D721Med (cell line): Measurements from ENCODE around the gene MVB12B.

Experiments used
- DNase-seq: peaks from one replicate; pipeline ENCODE4 v3.0.0; 2011; ENCODE audit warnings: low spot score; ENCODE audit not compliant: insufficient read length
- FAIRE-seq: peaks from 2 replicates; lab custom pipeline; 2011; peaks lifted over from hg19 to GRCh38; lab: Jason Lieb, UNC
- TF ChIP-seq, protein P1 (sequence below): IDR thresholded peaks from 2 replicates; pipeline ENCODE4 v1.5.1; 2012; ENCODE audit warnings: mild to moderate bottlenecking, control low read depth; ENCODE audit not compliant: insufficient read depth; ENCODE audit errors: missing control alignments

Gene MVB12B

GRCh38 chr9:126494746-126495145 lies 168.1 kb downstream of the MVB12B start:
- TF ChIP-seq, protein P1, sequence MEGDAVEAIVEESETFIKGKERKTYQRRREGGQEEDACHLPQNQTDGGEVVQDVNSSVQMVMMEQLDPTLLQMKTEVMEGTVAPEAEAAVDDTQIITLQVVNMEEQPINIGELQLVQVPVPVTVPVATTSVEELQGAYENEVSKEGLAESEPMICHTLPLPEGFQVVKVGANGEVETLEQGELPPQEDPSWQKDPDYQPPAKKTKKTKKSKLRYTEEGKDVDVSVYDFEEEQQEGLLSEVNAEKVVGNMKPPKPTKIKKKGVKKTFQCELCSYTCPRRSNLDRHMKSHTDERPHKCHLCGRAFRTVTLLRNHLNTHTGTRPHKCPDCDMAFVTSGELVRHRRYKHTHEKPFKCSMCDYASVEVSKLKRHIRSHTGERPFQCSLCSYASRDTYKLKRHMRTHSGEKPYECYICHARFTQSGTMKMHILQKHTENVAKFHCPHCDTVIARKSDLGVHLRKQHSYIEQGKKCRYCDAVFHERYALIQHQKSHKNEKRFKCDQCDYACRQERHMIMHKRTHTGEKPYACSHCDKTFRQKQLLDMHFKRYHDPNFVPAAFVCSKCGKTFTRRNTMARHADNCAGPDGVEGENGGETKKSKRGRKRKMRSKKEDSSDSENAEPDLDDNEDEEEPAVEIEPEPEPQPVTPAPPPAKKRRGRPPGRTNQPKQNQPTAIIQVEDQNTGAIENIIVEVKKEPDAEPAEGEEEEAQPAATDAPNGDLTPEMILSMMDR, result no peak
- FAIRE-seq (no peak), DNase-seq (no peak)

DNA sequence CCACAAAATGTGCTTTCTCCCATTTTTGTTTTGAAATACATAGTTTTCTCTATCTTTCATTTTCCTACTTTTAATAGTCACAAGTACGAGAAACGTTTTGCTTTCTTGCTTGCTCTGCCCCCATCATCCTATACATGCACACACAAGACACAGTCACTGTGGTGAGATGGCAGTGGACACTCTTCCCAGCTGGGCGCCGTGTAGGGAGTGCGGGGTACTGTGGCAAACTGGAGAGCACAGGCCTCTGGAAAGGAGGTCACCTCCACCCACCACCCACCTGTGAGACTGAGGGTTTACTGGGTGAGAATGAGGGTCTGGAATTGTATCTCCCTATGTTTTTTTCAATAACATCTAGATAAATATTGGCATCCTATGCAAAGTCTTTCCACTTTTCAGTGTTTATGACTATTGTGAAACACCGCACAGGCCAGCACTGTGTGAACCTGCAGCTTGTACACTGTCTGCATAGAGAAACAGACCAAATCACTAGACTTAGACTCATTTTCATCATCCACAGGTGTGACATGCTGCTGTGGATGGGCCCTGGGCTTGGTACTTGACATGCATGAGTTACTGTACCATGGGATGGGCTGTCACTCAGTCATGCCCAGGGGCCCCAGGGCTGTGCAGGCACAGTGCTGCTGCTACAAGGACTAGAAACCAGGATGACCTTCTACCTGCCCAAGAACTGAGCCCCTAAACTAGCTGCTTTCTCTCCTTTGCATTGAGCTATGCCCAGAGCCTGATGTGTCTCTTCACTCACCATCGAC lies 169.0 kb downstream of the MVB12B start:
- FAIRE-seq (no peak), DNase-seq (no peak)
- TF ChIP-seq, protein P1, result no peak

DNA sequence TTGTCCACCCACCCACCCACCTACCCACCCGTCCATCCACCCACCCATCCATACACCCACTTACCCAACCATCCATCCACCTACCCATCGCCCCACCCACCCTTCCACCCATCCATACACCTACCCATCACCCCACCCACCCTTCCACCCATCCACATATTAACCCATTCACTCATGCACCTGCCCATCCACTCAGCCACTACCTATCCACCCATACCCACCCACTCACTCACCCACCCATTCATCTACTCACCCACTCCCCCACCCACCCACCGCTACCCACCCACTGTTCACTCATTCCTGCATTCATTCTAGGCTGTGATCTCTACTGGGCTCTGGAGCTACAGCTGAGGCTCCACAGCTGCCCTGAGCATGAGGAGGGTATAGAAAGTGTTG lies 169.6 kb downstream of the MVB12B start:
- no peak for DNase-seq
- FAIRE-seq, result no peak
- TF ChIP-seq, protein P1, result no peak

GRCh38 chr9:126496781-126497659 lies 170.4 kb downstream of the MVB12B start:
- TF ChIP-seq, protein P1, result no peak
- no peak for FAIRE-seq
- DNase-seq, result no peak

DNA sequence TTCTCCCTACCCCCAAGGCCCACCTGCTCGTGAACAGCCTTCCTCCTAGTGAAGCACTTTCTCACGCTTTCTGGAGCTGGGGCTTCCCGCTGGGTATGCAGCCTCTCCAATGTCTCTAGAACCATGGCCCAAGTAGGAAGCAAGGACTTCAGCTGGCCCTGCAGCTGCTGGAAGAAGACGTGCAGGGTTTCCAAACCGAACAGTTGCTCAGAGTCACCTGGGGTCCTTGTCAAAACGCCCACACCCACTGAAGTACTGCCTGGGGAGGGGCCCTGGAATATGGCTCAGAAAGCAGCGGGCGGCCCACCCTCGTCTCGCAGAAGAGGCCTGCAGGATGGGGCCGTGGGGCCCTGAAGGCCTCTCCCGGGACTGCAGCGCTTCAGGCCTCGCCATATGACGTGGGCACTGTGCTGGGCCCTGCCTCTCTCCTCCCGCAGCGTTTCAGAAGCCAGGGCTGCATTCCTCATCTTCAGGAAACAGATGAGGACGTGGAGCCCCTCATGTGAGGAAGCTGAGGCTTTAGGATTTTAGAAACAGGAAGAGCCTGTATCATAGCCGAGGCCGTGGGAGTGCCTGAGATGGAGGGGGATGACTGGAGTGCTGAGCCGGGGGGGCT lies 171.1 kb downstream of the MVB12B start:
- TF ChIP-seq, protein P1, result no peak
- DNase-seq (no peak), FAIRE-seq (no peak)

DNA sequence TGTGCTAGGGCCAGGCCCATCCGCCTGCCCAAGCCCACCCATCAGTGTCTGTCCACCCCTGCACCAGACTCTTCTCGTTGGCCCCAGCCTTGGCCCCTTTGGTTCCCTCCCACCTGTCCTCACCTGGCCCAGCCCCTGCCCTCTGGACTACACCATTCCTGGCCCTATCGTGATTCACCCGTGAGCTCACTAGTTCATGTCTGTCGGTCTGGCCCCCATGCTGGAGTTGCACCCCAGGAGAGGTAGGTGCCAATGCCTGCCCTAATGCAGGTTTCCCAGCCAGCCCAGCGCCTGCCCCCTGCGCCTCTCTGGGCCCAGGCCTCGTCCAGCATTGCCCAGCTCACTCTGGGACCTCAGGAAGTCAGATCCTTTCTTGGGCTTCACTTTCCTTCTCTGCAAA lies 171.7 kb downstream of the MVB12B start:
- FAIRE-seq (no peak), DNase-seq (no peak)
- TF ChIP-seq, protein P1, result no peak
